ENCODE data around the gene ZFYVE21. TPM values are rescaled to one million over a fixed set of nuclear protein-coding genes. Genes with fewer than 3 reads are reported as not detected.

ZFYVE21 gene
- total RNA-seq, 1 donor from 2014 or later, result 76.1 TPM

DNA sequence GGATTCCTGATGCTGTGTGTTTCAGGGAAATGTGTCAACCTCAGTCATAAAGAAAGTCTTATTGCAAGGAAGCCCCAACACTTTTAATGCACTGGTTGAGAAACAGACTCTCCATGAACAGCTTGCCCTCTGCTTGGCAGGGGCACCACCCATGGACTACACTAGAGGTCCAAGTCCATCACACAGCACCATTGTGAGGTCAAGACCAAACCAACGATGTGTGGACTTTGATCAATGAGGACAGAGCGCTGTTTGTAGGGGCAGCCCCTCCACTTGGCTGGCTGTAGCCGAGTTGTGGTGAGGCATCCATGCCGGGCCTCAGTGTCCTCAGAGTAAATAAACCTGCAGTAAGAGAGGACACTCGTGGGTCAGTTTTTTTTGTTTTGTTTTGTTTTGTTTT, 29.8 kb downstream of the ZFYVE21 start:
- H3K4me3 ChIP-seq (ENCODE audit: low read depth, low read length), result no peak overlapping the region
- FAIRE-seq (peak; percentile 82), DNase-seq (ENCODE audit: low read depth) (no peak)
- TF ChIP-seq CTCF (IDR thresholded peaks at IDR 0.05; ENCODE audit: insufficient read depth, low read length, severe bottlenecking), result no peak
- H3K36me3 ChIP-seq (ENCODE audit: control insufficient read depth, insufficient read depth, low read length), result peaks cover 31% of the 10 kb centered on the region
- no peaks in the 10 kb centered on the region for H3K27me3 ChIP-seq (ENCODE audit: control insufficient read depth, insufficient read depth, low read length)

GRCh38 chr14:103746701-103747100, 31.1 kb downstream of the ZFYVE21 start:
- peaks cover 28% of the 10 kb centered on the region for H3K36me3 ChIP-seq (ENCODE audit: control insufficient read depth, insufficient read depth, low read length)
- FAIRE-seq (no peak), DNase-seq (ENCODE audit: low read depth) (peak; percentile 34)
- H3K27me3 ChIP-seq (ENCODE audit: control insufficient read depth, insufficient read depth, low read length), result no peaks in the 10 kb centered on the region
- no peak overlapping the region for H3K4me3 ChIP-seq (ENCODE audit: low read depth, low read length)
- no peak for TF ChIP-seq CTCF (IDR thresholded peaks at IDR 0.05; ENCODE audit: insufficient read depth, low read length, severe bottlenecking)

GRCh38 chr14:103748534-103748857, 32.9 kb downstream of the ZFYVE21 start:
- DNase-seq (ENCODE audit: low read depth) (no peak), FAIRE-seq (no peak)
- H3K4me3 ChIP-seq (ENCODE audit: low read depth, low read length), result no peak overlapping the region
- no peak for TF ChIP-seq CTCF (IDR thresholded peaks at IDR 0.05; ENCODE audit: insufficient read depth, low read length, severe bottlenecking)
- no peaks in the 10 kb centered on the region for H3K27me3 ChIP-seq (ENCODE audit: control insufficient read depth, insufficient read depth, low read length)
- peaks cover 25% of the 10 kb centered on the region for H3K36me3 ChIP-seq (ENCODE audit: control insufficient read depth, insufficient read depth, low read length)

GRCh38 chr14:103749452-103749851, 33.8 kb downstream of the ZFYVE21 start:
- DNase-seq (ENCODE audit: low read depth) (no peak), FAIRE-seq (no peak)
- H3K4me3 ChIP-seq (ENCODE audit: low read depth, low read length), result no peak overlapping the region
- H3K36me3 ChIP-seq (ENCODE audit: control insufficient read depth, insufficient read depth, low read length), result peaks cover 22% of the 10 kb centered on the region
- TF ChIP-seq CTCF (IDR thresholded peaks at IDR 0.05; ENCODE audit: insufficient read depth, low read length, severe bottlenecking), result no peak
- H3K27me3 ChIP-seq (ENCODE audit: control insufficient read depth, insufficient read depth, low read length), result no peaks in the 10 kb centered on the region

DNA sequence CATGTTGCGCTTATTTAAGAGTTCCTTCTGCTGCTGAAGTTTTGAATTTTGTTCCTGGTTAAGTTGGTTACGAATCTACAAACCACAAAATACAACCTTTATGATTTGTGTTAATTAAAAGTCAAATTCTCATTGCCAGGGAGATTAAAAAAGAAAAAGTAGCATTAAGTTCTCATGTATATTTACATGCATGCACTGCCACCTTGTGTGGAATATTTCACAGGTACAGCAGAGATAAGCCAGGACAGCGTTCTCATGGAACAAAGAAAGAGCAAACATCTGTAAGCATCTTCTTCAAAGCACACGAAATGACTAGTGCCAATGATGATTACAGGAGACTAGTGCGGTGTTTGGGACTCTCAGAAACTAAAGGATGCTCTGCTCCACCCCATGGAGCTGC, 34.2 kb downstream of the ZFYVE21 start:
- Histone ChIP-seq H3K36me3 (ENCODE audit: control insufficient read depth, insufficient read depth, low read length) (peaks cover 18% of the 10 kb centered on the region), H3K4me3 (ENCODE audit: low read depth, low read length) (no peak overlapping the region), H3K27me3 (ENCODE audit: control insufficient read depth, insufficient read depth, low read length) (no peaks in the 10 kb centered on the region)
- FAIRE-seq, result no peak
- TF ChIP-seq CTCF (IDR thresholded peaks at IDR 0.05; ENCODE audit: insufficient read depth, low read length, severe bottlenecking), result no peak
- no peak for DNase-seq (ENCODE audit: low read depth)

DNA sequence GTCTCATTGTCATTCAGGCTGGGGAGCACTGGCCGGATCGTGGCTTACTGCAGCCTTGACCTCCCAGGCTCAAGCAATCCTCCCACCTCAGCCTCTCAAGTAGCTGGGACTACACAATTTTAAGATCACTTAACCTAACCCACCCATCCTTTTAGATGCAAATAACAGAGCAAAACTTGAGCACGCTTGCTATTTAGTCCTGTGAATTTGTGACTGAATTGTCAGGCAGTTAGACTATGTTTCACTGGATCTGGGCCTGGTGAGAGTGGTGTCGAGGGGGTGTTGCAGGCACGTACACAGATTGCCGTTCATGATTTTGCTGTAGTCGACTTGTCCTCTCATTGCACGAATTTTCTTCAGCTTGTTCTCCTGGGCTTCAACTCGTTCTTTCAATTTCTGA, 38.2 kb downstream of the ZFYVE21 start:
- FAIRE-seq, result no peak

More for the DNA sequence above, 38.2 kb downstream of the ZFYVE21 start:
- no peak for DNase-seq (ENCODE audit: low read depth)
- TF ChIP-seq CTCF (IDR thresholded peaks at IDR 0.05; ENCODE audit: insufficient read depth, low read length, severe bottlenecking), result no peak
- H3K27me3 ChIP-seq (ENCODE audit: control insufficient read depth, insufficient read depth, low read length), result no peaks in the 10 kb centered on the region
- peaks cover 7% of the 10 kb centered on the region for H3K36me3 ChIP-seq (ENCODE audit: control insufficient read depth, insufficient read depth, low read length)
- H3K4me3 ChIP-seq (ENCODE audit: low read depth, low read length), result no peak overlapping the region
